Adrenal gland (tissue), 5 donors: ENCODE measurements around the gene CDC14B.

Source experiments
- CTCF ChIP-seq, 6 experiments: fragments of 450-650 bp in 4 of 6; fragments of 200-600 bp in 2 of 6; sonication (generic) in 1 of 6; IDR thresholded peaks; 1 replicate in 5 of 6; 2 replicates in 1 of 6; pipeline versions ENCODE4 v1.5.1 to v1.8.0; 2016 to 2021; ENCODE audit warnings: antibody characterized with exemption in 6 of 6, mild to moderate bottlenecking in 2 of 6, moderate library complexity in 1 of 6
- POLR2A ChIP-seq, 2 donors: fragments of 450-650 bp; IDR thresholded peaks; one replicate each; pipeline ENCODE4 v1.6.1; 2017; ENCODE audit warnings: antibody characterized with exemption in 2 of 2, mild to moderate bottlenecking in 2 of 2, moderate library complexity in 1 of 2
- donor health status: DM: no; HTN: no; CAD: no.

- TF ChIP-seq CTCF (IDR thresholded peaks at IDR 0.05) = no peak
- TF ChIP-seq POLR2A (IDR thresholded peaks at IDR 0.05) = no peak
These were observed 15.7 kb downstream of the CDC14B start for GRCh38 chr9:96604004-96604319.
